G401 (cell line): ENCODE data around the gene KCNJ10. TPM values are rescaled to one million over a fixed set of nuclear protein-coding genes. Genes with fewer than 3 reads are reported as not detected.
A peak's percentile ranks its signal among the peaks of the same experiment; 100 is the strongest.

Source experiments
- DNase-seq: peaks from one replicate; pipeline ENCODE4 v3.0.0-alpha.2; 2015; ENCODE audit warnings: low spot score
- in situ Hi-C: cut with HindIII; loops from 2 replicates; pipeline ENCODE4 v1.10.0; 2016; ENCODE audit warnings: low sequenced_read_pairs, mixed read lengths
- total RNA-seq: library from RNA; depleted of rRNA; stranded (reverse); fragments of >200 nt; shearing (Covaris generic); gene quantifications from 2 replicates; pipeline ENCODE4 v1.2.3, GENCODE V29; 2014

Gene KCNJ10
- total RNA-seq, 1 experiment from 2014 or later, result not detected

- DNase-seq, result no peak
- in situ Hi-C loops, result no loop called here
Measured at GRCh38 chr1:160040476-160040875, 29.5 kb downstream of the KCNJ10 start.

- in situ Hi-C loops, result no loop called here
- DNase-seq, result peak; percentile 64
Measured at GRCh38 chr1:160032165-160032820, 37.7 kb downstream of the KCNJ10 start.

- peak; percentile 97 for DNase-seq
- in situ Hi-C loops, result no loop called here
Measured at GRCh38 chr1:160031365-160032164, 38.4 kb downstream of the KCNJ10 start, which contains the start of gene PIGM. Gene PIGM (minus strand): TSS chr1:160031990. CDS start chr1:160031739, 251 bp downstream.

- DNase-seq, result peak; percentile 44
- in situ Hi-C loops, result no loop called here
Measured at GRCh38 chr1:160030657-160031364, 39.1 kb downstream of the KCNJ10 start.

GRCh38 chr1:160028426-160028825 is 41.5 kb downstream of the KCNJ10 start:
- no peak for DNase-seq
- in situ Hi-C loops, result no loop called here

GRCh38 chr1:160025314-160025713 is 44.6 kb downstream of the KCNJ10 start:
- in situ Hi-C loops, result no loop called here
- no peak for DNase-seq

- DNase-seq, result no peak
- in situ Hi-C loops, result no loop called here
Measured at GRCh38 chr1:160024195-160024905, 45.6 kb downstream of the KCNJ10 start.

GRCh38 chr1:160022330-160023310 is 47.3 kb downstream of the KCNJ10 start:
- in situ Hi-C loops, result no loop called here
- DNase-seq, result no peak

GRCh38 chr1:160021376-160022074 is 48.4 kb downstream of the KCNJ10 start:
- DNase-seq, result no peak
- in situ Hi-C loops, result no loop called here

- in situ Hi-C loops, result no loop called here
- no peak for DNase-seq
Measured at GRCh38 chr1:160020196-160020595, 49.8 kb downstream of the KCNJ10 start.

GRCh38 chr1:160018900-160019299 is 51.1 kb downstream of the KCNJ10 start:
- DNase-seq, result no peak
- in situ Hi-C loops, result no loop called here

- DNase-seq, result no peak
- in situ Hi-C loops, result no loop called here
Measured at GRCh38 chr1:160018347-160018746, 51.6 kb downstream of the KCNJ10 start.

- DNase-seq, result no peak
- in situ Hi-C loops, result no loop called here
Measured at GRCh38 chr1:160017592-160017991, 52.4 kb downstream of the KCNJ10 start.

GRCh38 chr1:160011781-160012180 is 58.2 kb downstream of the KCNJ10 start:
- in situ Hi-C loops, result no loop called here
- DNase-seq, result no peak

GRCh38 chr1:160009801-160010200 is 60.2 kb downstream of the KCNJ10 start:
- in situ Hi-C loops, result loop anchor here (5.0 kb wide), 1 partner anchor 42 kb away; no protein-coding TSS in a partner anchor
- no peak for DNase-seq

GRCh38 chr1:160009081-160009480 is 60.9 kb downstream of the KCNJ10 start:
- no peak for DNase-seq
- in situ Hi-C loops, result loop anchor here (5.0 kb wide), 1 partner anchor 42 kb away; no protein-coding TSS in a partner anchor

- in situ Hi-C loops, result loop anchor here (5.0 kb wide), 1 partner anchor 40 kb away; no protein-coding TSS in a partner anchor
- DNase-seq, result peak; percentile 57
Measured at GRCh38 chr1:160007577-160008200, 62.3 kb downstream of the KCNJ10 start.
